Subcutaneous adipose tissue (tissue), 4 donors: Measurements from ENCODE around the gene PON3. TPM values are rescaled to one million over a fixed set of nuclear protein-coding genes. Genes with fewer than 3 reads are reported as not detected.

Experiments used
- CTCF ChIP-seq: fragments of 450-650 bp; IDR thresholded peaks from one replicate; pipeline ENCODE4 v1.5.1; 2016; ENCODE audit warnings: low read depth, mild to moderate bottlenecking, control low read depth, antibody characterized with exemption, moderate library complexity
- total RNA-seq, 4 donors: library from RNA; depleted of rRNA; stranded (reverse); fragments of >200 nt; gene quantifications; one replicate each; pipeline ENCODE4 v1.1.0, GENCODE V29; 2016

PON3 gene
- total RNA-seq: 1 to 10 TPM; 2.5 to 6.0 (median 4.7) TPM

- TF ChIP-seq CTCF: no peak
Observed at GRCh38 chr7:95396136-95397032, at the start of gene PON3. Gene PON3 (minus strand): TSS chr7:95396375. CDS start chr7:95396350, 25 bp downstream.

- TF ChIP-seq CTCF: no peak
Observed at GRCh38 chr7:95444796-95445195, 48.6 kb upstream of the PON3 start.

- TF ChIP-seq CTCF: no peak
Observed at GRCh38 chr7:95441042-95441823, 45.1 kb upstream of the PON3 start.

- TF ChIP-seq CTCF: no peak
Observed at GRCh38 chr7:95440394-95441038, 44.3 kb upstream of the PON3 start.

- TF ChIP-seq CTCF: no peak
Observed at GRCh38 chr7:95436407-95436806, 40.2 kb upstream of the PON3 start.

- no peak for TF ChIP-seq CTCF
Observed at GRCh38 chr7:95435422-95435780, 39.2 kb upstream of the PON3 start.
